Globus pallidus (tissue), 1 donor: ENCODE results near the gene PLXNA1.

Experiments
- DNase-seq: peaks from one replicate; pipeline ENCODE4 v3.0.0-alpha.2; 2015; ENCODE audit warnings: low spot score

Gene PLXNA1

GRCh38 chr3:126967386-126967785 is 15.5 kb upstream of the PLXNA1 start:
- DNase-seq = no peak

- DNase-seq = no peak
These were observed 14.2 kb upstream of the PLXNA1 start for GRCh38 chr3:126968391-126969390.

- DNase-seq = no peak
These were observed 13.3 kb upstream of the PLXNA1 start for GRCh38 chr3:126969586-126969985.

- no peak for DNase-seq
These were observed 12.8 kb upstream of the PLXNA1 start for GRCh38 chr3:126970101-126970500.

GRCh38 chr3:126970921-126971320 is 12.0 kb upstream of the PLXNA1 start:
- no peak for DNase-seq

GRCh38 chr3:126971891-126972351 is 11.0 kb upstream of the PLXNA1 start:
- peak; percentile 64 for DNase-seq

GRCh38 chr3:126972866-126973265 is 10.0 kb upstream of the PLXNA1 start:
- no peak for DNase-seq

- DNase-seq = no peak
These were observed 9.1 kb upstream of the PLXNA1 start for GRCh38 chr3:126973814-126974213.

GRCh38 chr3:126974756-126975155 is 8.2 kb upstream of the PLXNA1 start:
- DNase-seq = no peak

- DNase-seq = no peak
These were observed 6.0 kb upstream of the PLXNA1 start for GRCh38 chr3:126976906-126977305.

GRCh38 chr3:126977821-126978220 is 5.1 kb upstream of the PLXNA1 start:
- no peak for DNase-seq

GRCh38 chr3:126978291-126978690 is 4.6 kb upstream of the PLXNA1 start:
- no peak for DNase-seq

- no peak for DNase-seq
These were observed 3.8 kb upstream of the PLXNA1 start for GRCh38 chr3:126979046-126979628.

- no peak for DNase-seq
These were observed 2.6 kb upstream of the PLXNA1 start for GRCh38 chr3:126980266-126980811.

- no peak for DNase-seq
These were observed 817 bp upstream of the PLXNA1 start for GRCh38 chr3:126982126-126982470.

GRCh38 chr3:126983276-126983652 is 349 bp downstream of the PLXNA1 start:
- no peak for DNase-seq

GRCh38 chr3:126983653-126984390 is 907 bp downstream of the PLXNA1 start:
- no peak for DNase-seq

- DNase-seq = no peak
These were observed 1.6 kb downstream of the PLXNA1 start for GRCh38 chr3:126984391-126985131.

- no peak for DNase-seq
These were observed 2.4 kb downstream of the PLXNA1 start for GRCh38 chr3:126985132-126985985.

GRCh38 chr3:126986001-126986400 is 3.1 kb downstream of the PLXNA1 start:
- DNase-seq = no peak

GRCh38 chr3:126987129-126987528 is 4.2 kb downstream of the PLXNA1 start:
- DNase-seq = no peak
